Embryonic facial prominence (tissue), 1 donor: ENCODE measurements around the gene DMBX1.

Source experiments
- DNase-seq: peaks from one replicate; pipeline ENCODE4 v3.0.0-alpha.2; 2016; ENCODE audit errors: extremely low spot score

DMBX1 gene

GRCh38 chr1:46459315-46459714, 30.3 kb upstream of the DMBX1 start:
- DNase-seq: no peak

- no peak for DNase-seq
Observed at GRCh38 chr1:46461017-46461808, 28.4 kb upstream of the DMBX1 start.

- no peak for DNase-seq
Observed at GRCh38 chr1:46461809-46462448, 27.7 kb upstream of the DMBX1 start.

- DNase-seq: no peak
Observed at GRCh38 chr1:46464013-46464548, 25.6 kb upstream of the DMBX1 start.

GRCh38 chr1:46464915-46465314, 24.7 kb upstream of the DMBX1 start:
- DNase-seq: no peak

GRCh38 chr1:46465981-46466476, 23.6 kb upstream of the DMBX1 start:
- DNase-seq: no peak

- no peak for DNase-seq
Observed at GRCh38 chr1:46466477-46467182, 23.0 kb upstream of the DMBX1 start.

- DNase-seq: no peak
Observed at GRCh38 chr1:46467183-46467504, 22.5 kb upstream of the DMBX1 start.

- DNase-seq: no peak
Observed at GRCh38 chr1:46469881-46470280, 19.8 kb upstream of the DMBX1 start.

GRCh38 chr1:46471848-46472492, 17.7 kb upstream of the DMBX1 start:
- no peak for DNase-seq

GRCh38 chr1:46472498-46473181, 17.0 kb upstream of the DMBX1 start:
- DNase-seq: no peak

GRCh38 chr1:46473991-46474390, 15.6 kb upstream of the DMBX1 start:
- no peak for DNase-seq

- DNase-seq: no peak
Observed at GRCh38 chr1:46474570-46474969, 15.1 kb upstream of the DMBX1 start.

GRCh38 chr1:46476673-46477072, 13.0 kb upstream of the DMBX1 start:
- no peak for DNase-seq

- DNase-seq: no peak
Observed at GRCh38 chr1:46477153-46477929, 12.3 kb upstream of the DMBX1 start.

- DNase-seq: no peak
Observed at GRCh38 chr1:46478721-46479485, 10.7 kb upstream of the DMBX1 start.

GRCh38 chr1:46479744-46480350, 9.8 kb upstream of the DMBX1 start:
- DNase-seq: no peak

GRCh38 chr1:46480959-46481646, 8.5 kb upstream of the DMBX1 start:
- DNase-seq: no peak

- DNase-seq: no peak
Observed at GRCh38 chr1:46481961-46482360, 7.7 kb upstream of the DMBX1 start.
